Psoas muscle (tissue), 8 donors: ENCODE data around the gene ATF7. TPM values are rescaled to one million over a fixed set of nuclear protein-coding genes. Genes with fewer than 3 reads are reported as not detected.

Source experiments
- ATAC-seq, 4 donors: fragments of 200-7000 bp; cut with Tn5 transposase; one replicate each; pipeline ENCODE4 v1.9.1; 2020; ENCODE audit warnings: moderate library complexity in 3 of 4, mild to moderate bottlenecking in 2 of 4
- DNase-seq, 2 donors: peaks; one replicate each; pipeline ENCODE4 v3.0.0-alpha.2; 2020
- H3K27ac ChIP-seq: fragments of 200-600 bp; one replicate; pipeline ENCODE4 v1.8.0; 2022
- H3K27me3 ChIP-seq, 3 donors: fragments of 200-600 bp in 1 of 3; one replicate each; pipeline versions ENCODE4 v1.6.1 to v1.8.0; 2013 to 2022; ENCODE audit warnings: low read length in 2 of 3, mild to moderate bottlenecking in 2 of 3, moderate library complexity in 1 of 3; ENCODE audit not compliant: insufficient read depth in 3 of 3
- H3K36me3 ChIP-seq, 2 donors: fragments of 200-600 bp in 1 of 2; one replicate each; pipeline versions ENCODE4 v1.6.1 to v1.8.0; 2013 to 2022; ENCODE audit warnings: low read depth in 1 of 2, mild to moderate bottlenecking in 1 of 2, moderate library complexity in 1 of 2; ENCODE audit not compliant: insufficient read depth in 1 of 2
- H3K4me1 ChIP-seq: fragments of 200-600 bp; one replicate; pipeline ENCODE4 v1.8.0; 2022
- H3K4me3 ChIP-seq: fragments of 200-600 bp; one replicate; pipeline ENCODE4 v1.8.0; 2022; ENCODE audit warnings: mild to moderate bottlenecking
- H3K9me3 ChIP-seq: fragments of 200-600 bp; one replicate; pipeline ENCODE4 v1.8.0; 2022
- WGBS, 3 donors: extraction: QIAGEN DNeasy Blood & Tissue Kit; methylation state at CpG; one replicate each; pipeline versions ENCODE4 v1.1.6 to v1.1.7; 2013; 5-methylcytosine and 5-hydroxymethylcytosine counted together
- intact Hi-C, 2 donors: fragments of 100-400 bp; cut with DNase I; formaldehyde crosslinking; loops; one replicate each; pipeline versions ENCODE4 v1.11.0 to v1.14.2; 2022
- polyA plus RNA-seq, 3 donors: library from polyadenylated mRNA; stranded (reverse); fragments of 200-250 nt; gene quantifications; one replicate each; pipeline ENCODE4 v1.2.3, GENCODE V29; 2013
- total RNA-seq, 4 donors: library from RNA; stranded (reverse); fragmentation: NEBNext Ultra II Directional in 2 of 4; extraction: Animal tissue kit (Norgen Biotek cat#: 25700) in 2 of 4; gene quantifications; one replicate each; pipeline versions ENCODE4 v1.2.1 to v1.2.4, GENCODE V29; 2021 to 2023
- TF ChIP-seq, protein P1 (sequence below): fragments of 200-600 bp; IDR thresholded peaks from one replicate; pipeline ENCODE4 v1.8.0; 2022; ENCODE audit warnings: antibody characterized with exemption
- donor health status: healthy with polysubstance abuse.
- donor health status: DM: no; HTN: no; CAD: no; lungs with moderate emphysema.
- donor health status: Bipolar disorder and iron deficiency.
- donor health status: healthy.
- donor health status: DM: yes; HTN: yes; CAD: no.
- donor health status: DM: no; HTN: no; CAD: no.
- donor health status: DM: no; HTN: no; CAD: no.
- donor health status: DM: yes; HTN: yes; CAD: no.

The ATF7 gene
- total and polyA plus RNA-seq, 7 donors, result 15.7 to 32.3 (median 25.4) TPM

DNA sequence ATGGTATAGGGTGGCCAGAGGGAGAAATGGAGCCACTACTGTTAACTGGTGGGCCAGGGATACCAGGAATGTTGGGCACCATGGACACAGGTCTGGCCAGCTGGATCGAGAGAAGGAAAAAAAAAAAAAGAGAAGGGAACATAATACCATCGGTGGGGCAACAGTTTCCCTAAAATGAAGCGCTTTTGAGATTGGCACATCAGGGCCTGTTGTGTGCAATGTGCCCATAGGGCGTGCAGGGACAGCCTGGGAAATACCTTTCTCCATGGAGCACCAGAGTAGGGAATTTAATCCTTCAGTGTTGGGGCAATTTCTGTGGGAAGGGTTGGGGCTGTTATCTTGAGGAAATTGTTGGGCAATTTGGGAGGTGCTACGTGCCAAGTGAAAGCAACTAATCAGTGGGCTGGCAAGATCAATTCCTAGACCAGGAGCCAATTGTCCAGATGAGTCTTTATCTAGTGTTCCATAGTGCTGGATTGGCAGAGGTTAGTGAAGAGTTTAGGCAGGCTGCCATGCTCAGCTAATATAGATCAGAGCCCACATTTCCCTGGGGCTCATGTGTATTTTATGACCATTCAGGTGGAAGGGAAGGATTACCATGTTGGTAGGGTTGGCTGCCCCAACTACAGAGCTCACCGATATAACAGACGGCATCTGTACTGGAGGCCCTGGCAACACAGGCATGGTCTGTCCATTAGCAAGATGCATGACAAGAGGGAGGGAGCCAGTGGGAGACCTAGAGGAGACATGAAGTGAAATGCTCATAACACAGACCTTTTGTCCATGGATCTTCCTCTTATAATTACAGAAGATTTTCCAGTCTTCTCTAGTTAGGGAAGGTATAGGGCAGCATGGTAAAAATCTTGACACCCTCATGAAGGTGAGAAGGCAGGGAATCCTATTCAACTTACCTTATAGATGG, 93.4 kb downstream of the ATF7 start:
- Histone ChIP-seq H3K27ac (no peak overlapping the region), H3K9me3 (no peaks in the 10 kb centered on the region), H3K27me3 (no peaks in the 10 kb centered on the region), H3K36me3 (peaks cover 22 to 99% of the 10 kb centered on the region in 2 donors), H3K4me1 (no peaks in the 10 kb centered on the region), H3K4me3 (no peak overlapping the region)
- DNase-seq (no peak), ATAC-seq (peak in 2 of 4 donors; percentile 33 to 43)
- intact Hi-C loops, result no loop called here
- TF ChIP-seq, protein P1, sequence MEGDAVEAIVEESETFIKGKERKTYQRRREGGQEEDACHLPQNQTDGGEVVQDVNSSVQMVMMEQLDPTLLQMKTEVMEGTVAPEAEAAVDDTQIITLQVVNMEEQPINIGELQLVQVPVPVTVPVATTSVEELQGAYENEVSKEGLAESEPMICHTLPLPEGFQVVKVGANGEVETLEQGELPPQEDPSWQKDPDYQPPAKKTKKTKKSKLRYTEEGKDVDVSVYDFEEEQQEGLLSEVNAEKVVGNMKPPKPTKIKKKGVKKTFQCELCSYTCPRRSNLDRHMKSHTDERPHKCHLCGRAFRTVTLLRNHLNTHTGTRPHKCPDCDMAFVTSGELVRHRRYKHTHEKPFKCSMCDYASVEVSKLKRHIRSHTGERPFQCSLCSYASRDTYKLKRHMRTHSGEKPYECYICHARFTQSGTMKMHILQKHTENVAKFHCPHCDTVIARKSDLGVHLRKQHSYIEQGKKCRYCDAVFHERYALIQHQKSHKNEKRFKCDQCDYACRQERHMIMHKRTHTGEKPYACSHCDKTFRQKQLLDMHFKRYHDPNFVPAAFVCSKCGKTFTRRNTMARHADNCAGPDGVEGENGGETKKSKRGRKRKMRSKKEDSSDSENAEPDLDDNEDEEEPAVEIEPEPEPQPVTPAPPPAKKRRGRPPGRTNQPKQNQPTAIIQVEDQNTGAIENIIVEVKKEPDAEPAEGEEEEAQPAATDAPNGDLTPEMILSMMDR, result no peak
- 67 to 77% (median 77%) methylated on average over 7 of the region's 7 CpGs for WGBS, 3 donors

DNA sequence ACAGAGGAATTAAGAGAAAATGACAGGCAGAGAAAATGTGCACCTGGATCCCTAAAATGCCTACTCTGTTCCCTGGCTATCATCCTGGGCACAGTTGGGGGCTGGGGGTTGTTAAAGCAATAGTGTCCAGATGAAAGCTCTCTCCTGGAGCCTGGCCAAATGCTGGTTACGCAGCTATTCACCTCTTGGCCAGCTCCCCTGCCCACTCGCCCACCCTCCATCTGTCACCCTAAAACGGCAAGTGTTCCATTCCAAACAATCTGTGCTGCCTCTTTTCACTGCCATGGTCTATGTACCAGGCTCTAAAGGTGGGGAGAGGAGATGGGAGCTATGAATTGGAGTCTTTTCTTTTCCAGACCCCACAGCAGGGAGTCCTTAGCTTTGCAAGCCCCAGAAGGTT, 94.2 kb downstream of the ATF7 start:
- intact Hi-C loops, result no loop called here
- no peaks in the 10 kb centered on the region for H3K9me3 ChIP-seq
- WGBS, 3 donors, result 36 to 56% (median 38%) methylated on average over 3 of the region's 3 CpGs
- DNase-seq (no peak), ATAC-seq (no peak)
- H3K27ac ChIP-seq, result no peak overlapping the region
- TF ChIP-seq, protein P1, result no peak
- H3K4me1 ChIP-seq, result no peaks in the 10 kb centered on the region
- H3K4me3 ChIP-seq, result no peak overlapping the region
- no peaks in the 10 kb centered on the region for H3K27me3 ChIP-seq
- peaks cover 22 to 99% of the 10 kb centered on the region in 2 donors for H3K36me3 ChIP-seq

GRCh38 chr12:53530920-53531319, 95.3 kb downstream of the ATF7 start:
- ATAC-seq, result no peak
- DNase-seq, result no peak
- WGBS, 3 donors, result 96% methylated on average over 4 of the region's 4 CpGs
- Histone ChIP-seq H3K4me1 (no peaks in the 10 kb centered on the region), H3K4me3 (no peak overlapping the region), H3K27me3 (no peaks in the 10 kb centered on the region), H3K36me3 (peaks cover 22 to 99% of the 10 kb centered on the region in 2 donors), H3K27ac (no peak overlapping the region), H3K9me3 (no peaks in the 10 kb centered on the region)
- TF ChIP-seq, protein P1, result no peak
- intact Hi-C loops, result no loop called here

DNA sequence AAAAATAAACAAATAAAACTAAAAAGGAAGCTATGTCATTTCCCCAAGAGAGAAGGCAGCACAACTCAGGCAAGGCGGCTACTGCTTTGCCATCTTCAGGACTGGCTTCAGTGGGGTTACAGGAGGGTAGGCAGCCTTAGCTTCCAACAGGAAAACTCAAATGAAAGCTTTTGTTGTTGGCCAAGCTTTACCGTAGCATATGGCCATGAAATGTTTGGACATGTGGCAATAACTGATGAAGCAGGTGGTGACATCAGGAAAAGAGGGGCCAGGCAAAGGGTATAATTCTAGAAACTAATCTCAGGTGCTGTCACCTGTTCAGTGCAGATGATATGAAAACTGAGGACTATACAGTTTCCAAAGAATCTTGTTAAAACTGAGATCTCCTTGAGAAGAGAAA, 96.1 kb downstream of the ATF7 start:
- intact Hi-C loops, result no loop called here
- WGBS, 3 donors, result 76 to 94% (median 88%) methylated on average over 2 of the region's 2 CpGs
- H3K9me3 ChIP-seq, result no peaks in the 10 kb centered on the region
- TF ChIP-seq, protein P1, result no peak
- H3K36me3 ChIP-seq, result peaks cover 20 to 99% of the 10 kb centered on the region in 2 donors
- no peaks in the 10 kb centered on the region for H3K27me3 ChIP-seq
- DNase-seq, result no peak
- no peaks in the 10 kb centered on the region for H3K4me1 ChIP-seq
- H3K27ac ChIP-seq, result no peak overlapping the region
- H3K4me3 ChIP-seq, result no peak overlapping the region
- no peak for ATAC-seq
